ENCODE data around the gene DOK7.

DNA sequence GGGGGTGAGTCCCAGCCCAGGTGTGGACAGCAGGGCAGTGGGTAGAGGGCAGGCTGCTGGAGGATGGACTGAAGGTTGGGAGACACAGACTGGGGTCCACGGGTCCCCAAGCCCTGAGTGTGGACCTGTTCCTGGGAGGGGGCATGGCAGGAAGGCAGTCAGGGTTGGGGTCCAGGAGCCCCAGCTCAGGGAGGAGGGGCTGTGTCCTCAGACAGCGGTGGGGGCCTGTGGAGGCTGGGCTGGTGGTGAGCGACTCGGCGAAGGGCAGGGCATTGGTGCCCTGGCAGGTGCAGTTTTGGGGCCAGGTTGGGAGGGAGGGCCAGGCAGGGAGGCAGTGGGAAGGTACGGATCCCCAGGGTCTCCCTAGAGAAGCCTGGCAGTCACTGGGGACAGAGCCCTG, 34.0 kb downstream of the DOK7 start:
- TF ChIP-seq EP300 (IDR thresholded peaks at IDR 0.05) = no peak
- TF ChIP-seq, protein P1, sequence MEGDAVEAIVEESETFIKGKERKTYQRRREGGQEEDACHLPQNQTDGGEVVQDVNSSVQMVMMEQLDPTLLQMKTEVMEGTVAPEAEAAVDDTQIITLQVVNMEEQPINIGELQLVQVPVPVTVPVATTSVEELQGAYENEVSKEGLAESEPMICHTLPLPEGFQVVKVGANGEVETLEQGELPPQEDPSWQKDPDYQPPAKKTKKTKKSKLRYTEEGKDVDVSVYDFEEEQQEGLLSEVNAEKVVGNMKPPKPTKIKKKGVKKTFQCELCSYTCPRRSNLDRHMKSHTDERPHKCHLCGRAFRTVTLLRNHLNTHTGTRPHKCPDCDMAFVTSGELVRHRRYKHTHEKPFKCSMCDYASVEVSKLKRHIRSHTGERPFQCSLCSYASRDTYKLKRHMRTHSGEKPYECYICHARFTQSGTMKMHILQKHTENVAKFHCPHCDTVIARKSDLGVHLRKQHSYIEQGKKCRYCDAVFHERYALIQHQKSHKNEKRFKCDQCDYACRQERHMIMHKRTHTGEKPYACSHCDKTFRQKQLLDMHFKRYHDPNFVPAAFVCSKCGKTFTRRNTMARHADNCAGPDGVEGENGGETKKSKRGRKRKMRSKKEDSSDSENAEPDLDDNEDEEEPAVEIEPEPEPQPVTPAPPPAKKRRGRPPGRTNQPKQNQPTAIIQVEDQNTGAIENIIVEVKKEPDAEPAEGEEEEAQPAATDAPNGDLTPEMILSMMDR (IDR thresholded peaks at IDR 0.05) = no peak
